GM21381 (cell line): ENCODE data around the gene MFSD12.
"Not testable (repeated sequence)": the region's sequence is repeated elsewhere in the genome, so short reads cannot be mapped to it uniquely, and the experiment has no call there.

ENCODE experiments used
- ATAC-seq: cut with Tn5 transposase; IDR thresholded peaks from one replicate; pipeline ENCODE4 v1.9.1; 2021; ENCODE audit warnings: mild to moderate bottlenecking, moderate library complexity; ENCODE audit not compliant: unreplicated experiment

MFSD12 gene

GRCh38 chr19:3585301-3586126 lies 28.1 kb upstream of the MFSD12 start, which contains the start of gene GIPC3:
Gene GIPC3, plus strand, starts transcription at chr19:3585478. Its CDS starts 120 bp downstream, at chr19:3585598.
- no peak for ATAC-seq

DNA sequence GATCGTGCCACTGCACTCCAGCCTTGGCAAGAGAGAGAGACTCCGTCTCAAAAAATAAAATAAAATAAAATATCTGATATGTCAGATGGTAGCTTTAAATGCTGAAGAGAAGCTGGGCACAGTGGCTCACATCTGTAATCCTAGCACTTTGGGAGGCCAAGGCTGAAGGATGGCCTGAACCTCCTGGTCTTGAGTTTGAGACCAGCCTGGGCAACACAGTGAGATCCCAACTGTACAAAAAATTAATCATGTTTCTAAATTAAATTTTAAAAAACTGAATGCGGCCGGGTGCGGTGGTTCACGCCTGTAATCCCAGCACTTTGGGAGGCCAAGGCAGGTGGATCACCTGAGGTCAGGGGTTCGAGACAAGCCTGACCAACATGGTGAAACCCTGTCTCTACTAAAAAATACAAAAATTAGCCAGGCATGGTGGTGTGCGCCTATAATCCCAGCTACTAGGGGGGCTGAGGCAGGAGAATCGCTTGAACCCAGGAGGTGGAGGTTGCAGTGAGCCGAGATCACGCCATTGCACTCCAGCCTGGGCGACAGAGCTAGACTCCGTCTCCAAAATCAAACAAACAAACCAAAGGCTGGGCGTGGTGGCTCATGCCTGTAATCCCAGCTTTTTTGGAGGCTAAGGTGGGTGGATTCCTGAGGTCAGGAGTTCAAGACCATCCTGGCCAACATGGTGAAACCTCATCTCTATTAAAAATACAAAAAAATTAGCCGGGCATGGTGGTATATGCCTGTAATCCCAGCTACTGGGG lies 26.8 kb upstream of the MFSD12 start:
- ATAC-seq: not testable (repeated sequence)

DNA sequence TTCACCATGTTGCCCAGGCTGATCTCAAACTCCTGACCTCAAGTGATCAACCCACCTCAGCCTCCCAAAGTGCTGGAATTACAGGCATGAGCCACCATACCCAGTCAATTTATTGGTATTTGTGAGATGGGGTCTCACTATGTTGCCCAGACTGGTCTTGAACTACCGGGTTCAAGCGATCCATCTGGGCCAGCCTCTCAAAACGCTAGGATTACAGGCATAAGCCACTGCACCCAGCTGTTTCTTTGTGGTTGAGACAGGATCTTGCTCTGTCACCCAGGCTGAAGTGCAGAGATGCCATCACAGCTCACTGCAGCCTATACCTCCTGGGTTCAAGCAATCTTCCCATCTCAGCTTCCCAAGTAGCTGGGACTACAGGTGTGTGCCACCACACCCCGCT lies 24.4 kb upstream of the MFSD12 start:
- ATAC-seq: not testable (repeated sequence)

GRCh38 chr19:3580156-3580934 lies 23.0 kb upstream of the MFSD12 start:
- ATAC-seq: no peak

DNA sequence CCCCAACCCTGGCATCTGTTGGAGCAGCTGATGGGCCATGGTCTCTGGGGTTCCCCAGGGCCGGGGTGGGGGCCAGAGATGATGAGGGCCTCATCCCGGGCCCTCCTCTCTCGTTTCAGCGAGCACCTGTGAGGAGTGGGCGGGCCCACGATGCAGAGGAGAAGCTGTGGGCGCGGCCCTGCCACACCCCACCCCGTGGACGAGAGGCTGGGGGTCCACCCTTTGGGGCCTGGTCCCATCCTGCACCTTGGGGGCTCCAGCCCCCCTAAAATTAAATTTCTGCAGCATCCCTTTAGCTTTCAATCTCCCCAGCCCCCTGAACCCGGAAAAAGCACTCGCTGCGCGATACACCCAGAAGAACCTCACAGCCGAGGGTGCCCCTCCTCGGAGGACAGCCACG lies 21.0 kb upstream of the MFSD12 start:
- ATAC-seq: no peak

GRCh38 chr19:3577723-3578344 lies 20.4 kb upstream of the MFSD12 start:
- no peak for ATAC-seq

GRCh38 chr19:3576696-3577443 lies 19.5 kb upstream of the MFSD12 start:
- no peak for ATAC-seq

- no peak for ATAC-seq
Observed at GRCh38 chr19:3575949-3576673, 18.7 kb upstream of the MFSD12 start.

DNA sequence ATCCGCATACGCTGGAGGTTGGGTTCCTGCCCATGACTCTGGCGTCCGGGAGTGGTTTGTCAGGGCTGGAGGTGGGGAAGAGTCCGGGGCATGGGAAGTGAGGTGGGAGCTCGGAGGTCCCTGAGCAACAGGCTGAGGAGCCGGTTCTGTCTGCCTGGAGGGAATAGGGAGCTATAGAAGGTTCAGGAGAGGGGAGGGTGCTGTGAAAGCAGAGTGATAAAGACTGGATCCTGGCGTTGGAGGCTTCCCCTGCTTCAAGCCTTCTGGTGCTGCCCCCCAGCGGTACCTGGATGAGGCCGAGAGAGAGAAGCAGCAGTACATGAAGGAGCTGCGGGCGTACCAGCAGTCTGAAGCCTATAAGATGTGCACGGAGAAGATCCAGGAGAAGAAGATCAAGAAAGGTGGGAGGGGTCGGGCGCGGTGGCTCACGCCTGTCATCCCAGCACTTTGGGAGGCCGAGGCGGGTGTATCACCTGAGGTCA lies 17.9 kb upstream of the MFSD12 start:
- no peak for ATAC-seq

- ATAC-seq: no peak
Observed at GRCh38 chr19:3573858-3574637, 16.7 kb upstream of the MFSD12 start.

- ATAC-seq: no peak
Observed at GRCh38 chr19:3573162-3573857, 15.9 kb upstream of the MFSD12 start.

GRCh38 chr19:3572855-3573161 lies 15.4 kb upstream of the MFSD12 start, which contains the start of gene HMG20B:
Gene HMG20B, plus strand, starts transcription at chr19:3572944. Its CDS starts 366 bp downstream, at chr19:3573310.
- no peak for ATAC-seq

DNA sequence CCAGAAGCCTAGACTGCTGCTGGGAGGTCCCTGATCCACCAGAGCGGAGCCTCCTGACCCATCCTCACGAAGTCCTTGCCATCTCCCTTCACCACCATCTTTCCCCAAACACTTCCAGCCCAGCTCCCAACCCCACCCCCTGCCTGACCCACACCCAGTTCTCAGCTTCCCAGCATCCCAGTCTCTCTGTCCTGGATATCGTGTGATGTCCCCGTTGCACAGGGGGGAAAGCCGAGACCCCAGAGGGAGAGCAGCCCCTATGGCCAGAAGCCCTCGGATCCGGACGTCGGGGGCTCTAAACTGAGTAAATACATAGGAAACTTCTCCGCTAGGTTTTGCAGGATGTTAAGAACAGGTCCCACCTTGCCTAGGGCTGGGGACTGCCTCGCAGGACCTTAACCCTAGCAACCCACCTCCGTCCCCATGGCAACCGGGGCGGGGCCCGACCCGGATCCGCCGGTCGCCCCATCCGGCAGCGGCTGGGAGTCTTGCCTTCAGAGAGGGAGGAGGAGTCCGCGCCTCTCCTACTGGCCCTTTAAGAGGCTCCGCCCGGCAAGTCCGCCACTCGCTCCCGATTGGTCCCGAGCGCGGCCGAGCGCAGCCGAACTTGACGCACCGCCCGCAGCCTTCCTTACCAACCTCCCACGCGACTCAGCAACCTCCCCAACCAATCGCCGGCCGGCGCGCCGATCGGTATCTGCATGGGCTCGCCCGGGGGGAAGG lies 14.9 kb upstream of the MFSD12 start:
- ATAC-seq: peak; percentile 89

DNA sequence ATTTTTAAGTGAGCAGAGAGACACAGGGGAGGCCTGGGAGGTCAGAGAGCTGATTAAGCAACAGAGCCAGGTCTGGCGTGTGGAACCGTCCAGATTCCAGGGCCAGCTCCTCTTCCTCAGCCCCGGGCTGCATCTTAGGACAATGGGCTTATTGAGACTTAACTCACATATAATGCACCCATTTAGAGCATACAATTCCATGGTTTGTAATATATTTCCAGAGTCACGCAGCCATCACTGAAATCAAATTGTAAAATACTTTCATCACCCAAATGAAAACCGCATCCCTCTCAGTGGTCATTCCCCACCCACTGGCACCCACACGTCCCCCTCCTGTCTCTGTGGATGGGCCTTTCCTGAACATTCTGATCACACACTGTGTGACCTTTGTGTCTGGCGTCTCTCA lies 13.2 kb upstream of the MFSD12 start:
- ATAC-seq: no peak

- not testable (repeated sequence) for ATAC-seq
Observed at GRCh38 chr19:3570042-3570441, 12.7 kb upstream of the MFSD12 start.

DNA sequence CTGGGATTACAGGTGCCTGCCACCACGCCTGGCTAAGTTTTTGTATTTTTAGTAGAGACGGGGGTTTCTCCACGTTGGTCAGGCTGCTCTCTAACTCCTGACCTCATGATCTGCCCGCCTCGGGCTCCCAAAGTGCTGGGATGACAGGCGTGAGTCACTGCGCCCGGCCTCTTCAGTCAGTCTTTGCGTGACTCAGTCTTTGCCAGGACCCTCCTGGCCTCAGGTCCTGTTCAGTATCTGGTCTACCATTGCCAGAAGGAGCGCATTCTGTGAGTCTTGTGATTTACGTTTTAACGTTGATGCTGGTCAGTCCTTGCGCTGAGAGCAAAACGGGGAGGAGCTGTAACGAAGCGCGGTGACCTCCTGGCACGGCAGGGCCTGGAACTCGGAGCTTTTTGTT lies 7.8 kb upstream of the MFSD12 start:
- ATAC-seq: no peak
